Measurements from ENCODE around the gene ELP5.

GRCh38 chr17:7249214-7249613, 2.8 kb upstream of the ELP5 start:
- TF ChIP-seq POLR2A (IDR thresholded peaks at IDR 0.05; ENCODE audit: low read length) (no peak), GATA1 (IDR thresholded peaks at IDR 0.05; ENCODE audit: low read depth, low read length) (no peak)
